GM18508 (cell line): ENCODE results near the gene PDK3.
A peak's percentile ranks its signal among the peaks of the same experiment; 100 is the strongest.

ENCODE experiments used
- ATAC-seq: cut with Tn5 transposase; IDR thresholded peaks from one replicate; pipeline ENCODE4 v1.9.1; 2021; ENCODE audit warnings: moderate number of reproducible peaks; ENCODE audit not compliant: insufficient read depth, unreplicated experiment

PDK3 gene

DNA sequence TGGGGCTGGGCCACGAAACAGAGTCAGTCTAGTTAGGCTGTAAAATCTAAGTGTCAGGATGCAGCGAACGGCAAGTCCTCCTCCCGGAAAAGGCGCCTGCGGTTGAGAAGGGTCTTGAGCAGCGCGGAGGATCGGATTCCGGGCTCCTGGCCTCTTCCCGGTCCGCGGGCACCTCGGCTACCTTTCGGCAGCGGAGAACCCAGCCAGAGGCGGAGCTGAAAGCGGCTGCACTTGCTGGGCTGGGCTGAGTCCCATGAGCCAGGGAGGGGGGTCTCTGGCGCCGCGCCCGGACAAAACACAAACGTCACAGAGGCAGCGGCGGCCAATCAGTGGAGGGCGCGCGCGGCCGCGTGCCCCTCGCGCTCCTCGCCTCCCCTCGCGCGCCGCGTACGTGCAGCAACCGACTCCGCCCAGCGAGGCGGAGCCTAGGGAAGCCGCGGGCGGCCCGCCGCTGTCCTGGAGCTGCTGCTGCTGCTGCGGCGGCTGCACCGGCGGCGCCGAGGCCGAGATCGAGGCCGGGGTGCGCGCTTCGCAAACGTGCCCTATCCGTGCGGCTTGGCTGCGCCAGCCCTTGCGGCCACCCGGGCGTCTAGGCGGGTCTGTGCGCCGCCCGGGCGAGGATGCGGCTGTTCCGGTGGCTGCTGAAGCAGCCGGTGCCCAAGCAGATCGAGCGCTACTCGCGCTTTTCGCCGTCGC is at the start of gene PDK3:
PDK3 (plus strand) TSS at position 451 of the 696 bp plus-strand sequence; CDS start at position 621, 170 bp downstream.
- peak; percentile 71 for ATAC-seq

GRCh38 chrX:24415921-24416320 is 49.2 kb upstream of the PDK3 start:
- no peak for ATAC-seq

DNA sequence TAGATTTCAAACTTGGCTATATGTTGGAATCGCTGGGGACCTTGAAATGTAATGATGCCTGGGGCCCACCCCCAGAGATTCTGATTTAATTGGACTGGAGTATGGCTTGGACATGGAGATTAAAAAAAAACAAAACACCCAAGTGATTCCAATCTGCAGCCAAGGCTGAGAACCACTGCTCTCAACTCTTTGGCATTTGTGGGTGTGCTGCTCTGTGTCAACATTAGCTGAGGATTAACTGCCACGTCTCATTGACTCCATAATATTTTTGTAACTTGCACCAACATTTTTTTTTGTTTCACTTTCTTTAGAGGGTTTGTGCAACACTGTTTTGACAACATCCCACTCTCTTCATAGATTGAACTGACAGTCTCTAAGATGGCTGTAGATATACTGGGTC is 41.1 kb upstream of the PDK3 start:
- no peak for ATAC-seq

DNA sequence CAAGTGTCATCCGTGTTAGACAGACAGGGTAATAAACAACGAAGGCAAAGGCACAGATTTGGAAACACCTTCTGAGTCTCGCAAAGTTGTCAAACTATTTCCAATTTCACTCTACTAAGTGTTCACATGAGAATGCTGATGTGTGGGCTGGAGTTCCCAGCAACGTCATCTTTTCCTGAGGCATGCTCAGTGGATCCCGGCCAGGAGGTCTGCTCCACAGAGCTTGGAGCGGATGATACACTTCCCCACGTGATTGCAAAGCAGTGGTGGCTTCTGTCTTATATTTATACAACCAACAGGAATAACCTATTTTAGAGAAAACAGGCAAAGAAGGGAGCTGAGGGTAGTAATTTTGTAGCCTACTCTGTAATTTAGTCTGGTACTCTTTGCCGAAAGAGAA is 40.1 kb upstream of the PDK3 start:
- no peak for ATAC-seq

DNA sequence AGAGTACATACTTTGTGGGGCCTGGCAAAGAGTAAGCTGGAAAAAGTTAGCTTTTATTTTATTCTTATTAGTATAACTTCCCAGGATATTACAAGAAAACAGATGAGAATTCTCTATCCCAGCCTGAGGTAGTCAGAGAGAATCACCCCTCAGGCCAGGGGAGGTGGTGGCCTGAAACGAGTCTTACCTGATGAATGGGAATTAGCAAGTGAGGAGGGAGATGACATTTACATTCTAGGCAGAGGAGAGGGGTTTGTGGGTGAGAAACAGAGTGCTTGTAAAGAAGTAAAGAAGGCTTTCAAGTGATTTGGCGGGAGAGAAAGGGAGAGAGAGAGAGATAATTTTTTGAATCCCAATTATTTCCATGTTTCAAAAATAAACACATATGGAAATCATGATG is 39.3 kb upstream of the PDK3 start:
- ATAC-seq = no peak

GRCh38 chrX:24426340-24426913 is 38.7 kb upstream of the PDK3 start:
- ATAC-seq = no peak

DNA sequence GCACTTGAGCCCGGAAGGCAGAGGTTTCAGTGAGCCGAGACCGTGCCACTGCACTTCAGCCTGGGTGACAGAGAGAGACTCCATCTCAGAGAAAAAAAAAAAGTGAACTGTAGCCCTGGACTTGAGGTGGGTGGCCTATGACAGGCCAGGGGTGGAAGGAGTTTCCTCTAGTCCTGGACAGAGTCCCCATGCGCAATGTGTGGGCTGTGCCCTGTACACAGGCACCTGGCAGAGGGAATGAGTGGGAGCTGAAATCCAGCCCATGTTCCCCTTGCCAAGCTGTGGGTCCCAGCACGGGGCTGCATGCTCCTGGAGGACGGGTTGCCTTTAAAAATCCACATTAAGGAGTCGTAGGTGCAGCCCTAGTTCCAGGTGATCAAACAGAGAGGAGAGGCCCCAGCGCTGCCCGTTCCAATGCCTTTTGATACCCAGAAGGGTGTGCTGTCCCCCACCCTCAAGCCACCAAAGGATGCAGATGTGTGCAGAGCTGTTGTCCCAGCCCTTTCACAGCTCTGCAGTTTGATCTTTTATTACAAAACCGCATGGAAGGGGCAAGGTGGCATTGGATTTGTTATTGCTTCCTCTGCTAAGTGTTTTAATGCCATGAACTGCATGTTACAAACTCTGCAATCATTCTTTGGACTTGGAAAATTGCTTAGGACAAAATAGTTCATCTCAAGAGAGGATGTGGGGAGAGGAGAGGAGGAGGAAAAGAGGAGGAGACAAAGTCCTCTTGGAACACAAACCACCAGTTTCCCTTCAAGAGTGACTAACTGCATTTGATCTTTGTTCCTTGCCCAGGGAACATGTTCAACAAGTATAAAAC is 38.0 kb upstream of the PDK3 start:
- no peak for ATAC-seq

GRCh38 chrX:24427747-24428019 is 37.4 kb upstream of the PDK3 start:
- no peak for ATAC-seq

DNA sequence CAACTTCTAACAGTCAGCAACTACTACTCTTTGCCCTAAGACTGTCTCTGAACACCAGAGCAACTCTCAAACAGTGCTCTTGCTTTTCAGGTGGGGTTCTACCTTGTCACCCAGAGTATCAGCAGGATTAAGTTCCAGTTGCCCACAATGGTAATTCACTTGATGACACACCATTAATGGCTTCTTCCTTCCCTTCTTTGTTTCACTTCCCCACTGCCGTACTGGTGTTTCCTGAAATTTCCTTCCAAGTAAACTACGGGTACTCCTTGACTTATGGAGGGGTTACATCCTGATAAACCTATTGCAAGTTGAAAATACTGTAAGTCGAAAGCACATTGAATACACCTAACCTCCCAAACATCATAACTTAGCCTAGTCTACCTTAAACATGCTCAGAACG is 36.6 kb upstream of the PDK3 start:
- no peak for ATAC-seq

DNA sequence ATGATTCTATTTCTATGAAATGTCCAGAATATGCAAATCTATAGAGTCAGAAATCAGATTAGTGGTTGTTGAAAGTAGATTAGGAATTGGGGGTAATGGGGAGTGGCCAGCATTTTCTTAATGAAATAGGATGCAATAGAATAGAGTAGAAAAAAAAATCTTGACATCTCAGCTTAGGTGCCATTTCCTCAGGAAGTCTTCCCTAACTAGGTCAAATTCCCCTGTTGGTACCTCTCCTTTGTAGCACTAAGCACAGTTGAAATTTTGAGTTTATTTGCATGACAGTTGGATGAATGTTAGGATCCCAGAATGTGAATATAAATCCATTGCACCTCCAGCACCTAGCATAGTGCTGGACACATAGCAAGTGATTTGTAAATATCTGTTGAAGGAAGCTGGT is 30.0 kb upstream of the PDK3 start:
- ATAC-seq = no peak

- no peak for ATAC-seq
Measured at GRCh38 chrX:24443918-24444317, 21.2 kb upstream of the PDK3 start.

- ATAC-seq = no peak
Measured at GRCh38 chrX:24444645-24445044, 20.4 kb upstream of the PDK3 start.

- no peak for ATAC-seq
Measured at GRCh38 chrX:24448762-24449250, 16.3 kb upstream of the PDK3 start.

DNA sequence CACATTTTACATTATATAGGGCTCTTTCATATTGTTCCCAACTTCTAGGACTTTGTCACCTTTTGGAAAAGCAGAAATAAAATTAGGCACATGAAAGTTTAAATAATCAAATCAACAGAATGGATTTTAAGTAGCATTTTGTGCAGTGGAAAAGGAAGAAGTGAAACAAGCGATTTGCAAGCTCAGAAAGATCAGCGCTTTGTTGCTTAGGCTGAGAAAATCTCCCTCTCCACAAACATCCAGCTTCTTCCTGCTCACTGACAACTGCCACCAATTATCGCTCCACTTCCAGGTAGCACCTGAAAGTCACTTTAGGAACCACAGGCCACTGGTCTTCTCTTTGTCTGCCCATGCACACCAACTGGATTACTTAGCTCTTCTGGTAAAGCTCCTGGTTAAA is 2.0 kb upstream of the PDK3 start:
- ATAC-seq = no peak

GRCh38 chrX:24464498-24464835 is 619 bp upstream of the PDK3 start:
- ATAC-seq = no peak

DNA sequence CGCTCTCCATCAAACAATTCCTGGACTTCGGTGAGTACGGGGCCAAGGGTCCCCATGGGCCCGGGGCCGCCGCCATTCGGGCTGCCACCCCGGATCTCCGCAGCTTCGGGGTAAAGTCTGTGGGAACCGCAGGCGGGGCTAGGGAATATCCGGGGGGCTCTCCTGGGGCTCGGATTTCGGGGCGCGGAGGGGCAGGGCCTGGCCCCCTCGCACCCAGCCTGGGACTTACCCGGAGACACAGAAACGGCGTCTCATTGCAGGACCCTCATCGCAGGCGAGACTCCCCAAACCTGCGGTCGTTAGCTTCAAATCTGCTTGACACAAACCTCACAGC is 413 bp downstream of the PDK3 start:
- no peak for ATAC-seq

- no peak for ATAC-seq
Measured at GRCh38 chrX:24466025-24466424, 939 bp downstream of the PDK3 start.

GRCh38 chrX:24468245-24468644 is 3.2 kb downstream of the PDK3 start:
- ATAC-seq = no peak

GRCh38 chrX:24471808-24472207 is 6.7 kb downstream of the PDK3 start:
- ATAC-seq = no peak

- no peak for ATAC-seq
Measured at GRCh38 chrX:24475480-24475879, 10.4 kb downstream of the PDK3 start.

GRCh38 chrX:24478509-24478908 is 13.4 kb downstream of the PDK3 start:
- no peak for ATAC-seq

GRCh38 chrX:24479924-24480323 is 14.8 kb downstream of the PDK3 start:
- ATAC-seq = peak; percentile 90
